HG03432 (cell line): ENCODE results near the gene KLHL33.

Experiments
- ATAC-seq: cut with Tn5 transposase; IDR thresholded peaks from one replicate; pipeline ENCODE4 v1.9.1; 2021; ENCODE audit warnings: mild to moderate bottlenecking, moderate library complexity; ENCODE audit not compliant: unreplicated experiment

KLHL33 gene

GRCh38 chr14:20415782-20416206, 20.2 kb downstream of the KLHL33 start:
- ATAC-seq, result peak; percentile 44

GRCh38 chr14:20413744-20414082, 22.3 kb downstream of the KLHL33 start:
- peak; percentile 41 for ATAC-seq

GRCh38 chr14:20412876-20413743, 22.9 kb downstream of the KLHL33 start, which contains the start of gene TEP1:
Gene TEP1 (minus strand): TSS chr14:20413501. CDS start chr14:20408439, 5,062 bp downstream.
- peak; percentile 87 for ATAC-seq

- ATAC-seq, result peak; percentile 55
Measured at GRCh38 chr14:20412411-20412810, 23.6 kb downstream of the KLHL33 start.

GRCh38 chr14:20409226-20409625, 26.7 kb downstream of the KLHL33 start:
- no peak for ATAC-seq

- no peak for ATAC-seq
Measured at GRCh38 chr14:20403521-20403920, 32.4 kb downstream of the KLHL33 start.

- ATAC-seq, result no peak
Measured at GRCh38 chr14:20400965-20401593, 34.9 kb downstream of the KLHL33 start.

GRCh38 chr14:20400589-20400964, 35.4 kb downstream of the KLHL33 start:
- no peak for ATAC-seq

- no peak for ATAC-seq
Measured at GRCh38 chr14:20397511-20397910, 38.5 kb downstream of the KLHL33 start.

- no peak for ATAC-seq
Measured at GRCh38 chr14:20391505-20391904, 44.5 kb downstream of the KLHL33 start.

GRCh38 chr14:20388159-20388558, 47.8 kb downstream of the KLHL33 start:
- no peak for ATAC-seq

- ATAC-seq, result no peak
Measured at GRCh38 chr14:20387576-20387975, 48.4 kb downstream of the KLHL33 start.

- ATAC-seq, result no peak
Measured at GRCh38 chr14:20386276-20386855, 49.6 kb downstream of the KLHL33 start.

GRCh38 chr14:20384886-20385285, 51.1 kb downstream of the KLHL33 start:
- no peak for ATAC-seq

- no peak for ATAC-seq
Measured at GRCh38 chr14:20384321-20384720, 51.6 kb downstream of the KLHL33 start.

- no peak for ATAC-seq
Measured at GRCh38 chr14:20383636-20384035, 52.3 kb downstream of the KLHL33 start.

- ATAC-seq, result no peak
Measured at GRCh38 chr14:20383032-20383431, 52.9 kb downstream of the KLHL33 start.

GRCh38 chr14:20382526-20382925, 53.4 kb downstream of the KLHL33 start:
- no peak for ATAC-seq

- no peak for ATAC-seq
Measured at GRCh38 chr14:20381341-20381740, 54.6 kb downstream of the KLHL33 start.

GRCh38 chr14:20380681-20381080, 55.3 kb downstream of the KLHL33 start:
- no peak for ATAC-seq

- no peak for ATAC-seq
Measured at GRCh38 chr14:20379743-20380142, 56.2 kb downstream of the KLHL33 start.

GRCh38 chr14:20377171-20377570, 58.8 kb downstream of the KLHL33 start:
- no peak for ATAC-seq
